Central memory CD8-positive, alpha-beta T cell (primary cell): Measurements from ENCODE around the gene EIF3D.

ENCODE experiments used
- ATAC-seq: fragments of 150-1000 bp; cut with Tn5 transposase; replicated peaks from 2 replicates; pipeline ENCODE4 v1.10.0; 2022; ENCODE audit warnings: mild to moderate bottlenecking, moderate FRiP score, moderate number of reproducible peaks; ENCODE audit not compliant: poor library complexity, severe bottlenecking; ENCODE audit errors: extremely low read depth
- DNase-seq, 2 donors: peaks; one replicate each; pipeline ENCODE4 v3.0.0; 2021; ENCODE audit warnings: low spot score in 2 of 2
- H3K27ac Mint-ChIP-seq: one replicate; pipeline ENCODE4 v1.8.0; 2022; ENCODE audit warnings: low read depth, mild to moderate bottlenecking, moderate library complexity, mixed read lengths
- H3K27me3 Mint-ChIP-seq: one replicate; pipeline ENCODE4 v1.8.0; 2022; ENCODE audit warnings: mixed read lengths
- H3K36me3 Mint-ChIP-seq: one replicate; pipeline ENCODE4 v1.8.0; 2022; ENCODE audit warnings: mild to moderate bottlenecking, moderate library complexity, mixed read lengths; ENCODE audit not compliant: insufficient read depth
- H3K4me1 Mint-ChIP-seq: one replicate; pipeline ENCODE4 v1.8.0; 2022; ENCODE audit warnings: mixed read lengths
- H3K4me3 Mint-ChIP-seq: one replicate; pipeline ENCODE4 v1.8.0; 2022; ENCODE audit warnings: mild to moderate bottlenecking, moderate library complexity, mixed read lengths
- H3K9me3 Mint-ChIP-seq: one replicate; pipeline ENCODE4 v1.8.0; 2022; ENCODE audit warnings: mixed read lengths

The EIF3D gene

DNA sequence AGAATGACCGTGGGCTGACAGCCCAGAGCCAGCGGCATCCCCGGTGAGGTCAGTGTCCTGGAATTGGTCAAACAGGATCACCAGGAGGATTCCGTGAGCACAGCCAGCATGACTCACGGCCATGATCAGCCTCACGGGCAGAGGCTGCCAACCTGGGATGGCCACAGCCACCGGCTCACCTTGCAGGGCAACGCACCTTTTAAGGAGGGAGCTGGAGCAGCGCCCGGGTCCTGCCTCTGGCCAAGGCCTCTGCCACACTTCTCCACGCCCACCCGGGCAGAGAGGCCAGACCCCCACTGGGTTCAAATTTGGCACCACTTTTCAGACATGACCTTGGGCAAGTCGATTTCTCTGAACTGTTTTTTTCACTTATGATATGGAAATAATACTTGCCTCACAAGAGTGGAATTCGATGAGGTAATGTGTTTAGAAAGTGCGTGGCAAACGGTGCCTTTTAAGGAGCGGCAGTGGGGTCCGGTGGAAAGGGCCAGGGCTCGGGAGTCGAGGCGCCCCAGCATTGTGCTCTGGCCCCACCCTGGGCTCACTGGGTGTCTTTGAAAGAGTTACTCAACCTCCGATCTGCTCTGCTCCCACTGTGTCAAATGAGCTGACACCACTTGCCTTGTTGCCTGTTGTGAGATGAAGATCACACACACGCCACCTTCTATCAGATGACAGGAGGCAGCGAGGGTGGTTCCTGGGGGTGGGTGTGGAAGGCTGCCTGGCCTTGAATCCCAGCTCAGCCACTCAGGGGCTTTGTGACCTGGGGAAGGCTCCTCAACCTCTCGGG lies 63.5 kb downstream of the EIF3D start:
- Mint-ChIP-seq H3K4me3 (no peak overlapping the region), H3K9me3 (no peaks in the 10 kb centered on the region), H3K4me1 (peaks cover 16% of the 10 kb centered on the region), H3K27me3 (no peaks in the 10 kb centered on the region), H3K36me3 (peaks cover 4% of the 10 kb centered on the region), H3K27ac (no peak overlapping the region)
- DNase-seq (no peak), ATAC-seq (no peak)

- Mint-ChIP-seq H3K4me1 (peaks cover 10% of the 10 kb centered on the region), H3K36me3 (peaks cover 4% of the 10 kb centered on the region), H3K9me3 (no peaks in the 10 kb centered on the region), H3K27me3 (no peaks in the 10 kb centered on the region), H3K27ac (no peak overlapping the region), H3K4me3 (no peak overlapping the region)
- ATAC-seq (no peak), DNase-seq (no peak)
These were observed 64.2 kb downstream of the EIF3D start for GRCh38 chr22:36464715-36465231.

DNA sequence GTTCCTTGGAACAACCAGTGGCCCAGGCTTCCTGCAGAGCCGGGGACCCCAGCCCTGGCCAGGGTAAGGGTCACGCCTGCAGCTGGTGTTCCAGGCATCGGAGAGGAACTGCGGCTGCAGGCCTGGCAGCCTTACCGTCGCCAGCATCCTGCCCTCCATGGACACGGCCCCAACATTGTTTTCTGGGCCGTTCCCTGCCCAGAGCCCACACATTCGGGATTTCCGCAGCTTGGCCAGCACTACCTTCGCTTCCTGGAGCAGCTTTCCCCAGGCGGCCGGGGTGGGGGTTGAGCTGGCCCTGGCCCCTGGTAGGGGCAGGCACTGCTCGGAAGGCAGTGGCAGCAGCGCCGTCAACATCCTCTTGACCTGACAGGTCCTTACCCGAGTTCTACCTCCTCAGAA lies 65.2 kb downstream of the EIF3D start:
- H3K9me3 Mint-ChIP-seq: no peaks in the 10 kb centered on the region
- H3K4me1 Mint-ChIP-seq: peaks cover 10% of the 10 kb centered on the region

DNA sequence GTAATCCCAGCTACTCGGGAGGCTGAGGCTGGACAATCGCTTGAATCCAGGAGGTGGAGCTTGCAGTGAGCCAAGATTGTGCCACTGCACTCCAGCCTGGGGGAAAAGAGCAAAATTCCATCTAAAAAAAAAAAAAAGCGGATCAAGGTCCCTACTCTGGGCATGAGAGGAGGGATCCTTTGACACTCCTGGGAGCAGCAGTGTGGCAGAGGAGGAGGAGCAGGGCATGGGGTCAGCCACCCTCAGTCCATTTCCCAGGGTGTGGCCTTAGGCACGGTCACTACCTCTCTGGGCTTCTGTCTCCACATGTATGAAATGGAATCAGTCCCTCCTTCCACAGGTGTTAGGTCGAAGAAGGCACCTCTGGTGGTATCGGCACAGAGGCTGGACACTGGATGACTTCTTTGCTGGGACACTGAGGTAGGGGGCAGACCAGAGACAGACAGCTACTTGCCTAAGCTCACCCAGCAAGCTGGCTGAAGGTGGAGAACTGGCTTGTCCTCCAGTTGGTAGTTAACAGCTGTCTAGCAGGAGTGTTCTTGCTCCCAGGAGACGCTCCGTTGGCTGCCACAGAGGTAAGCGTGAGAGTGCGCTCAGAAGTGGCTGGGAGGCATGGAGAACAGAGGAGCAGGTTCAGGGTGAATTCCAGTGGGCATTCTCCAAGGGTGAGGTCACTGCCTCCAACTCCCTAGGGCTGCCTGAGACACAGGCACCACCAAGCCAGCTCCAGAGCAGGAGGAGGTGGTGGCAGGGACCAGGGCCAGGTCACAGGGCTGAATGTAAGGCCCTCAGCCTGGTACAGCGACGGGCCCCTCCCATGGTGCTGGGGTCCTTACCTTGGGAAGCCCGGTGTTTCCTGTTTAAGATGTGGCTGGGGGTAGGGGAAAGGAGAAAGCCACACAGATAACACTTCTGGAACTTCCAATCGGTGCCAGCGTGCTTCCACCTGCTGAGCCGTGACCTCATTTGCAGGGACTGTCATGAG lies 67.0 kb downstream of the EIF3D start:
- Mint-ChIP-seq H3K36me3 (peaks cover 3% of the 10 kb centered on the region), H3K4me3 (no peak overlapping the region), H3K9me3 (no peaks in the 10 kb centered on the region), H3K27ac (peak overlapping the region; percentile 35), H3K27me3 (no peaks in the 10 kb centered on the region), H3K4me1 (peaks cover 6% of the 10 kb centered on the region)
- ATAC-seq: no peak
- no peak for DNase-seq

More for the DNA sequence above, 65.2 kb downstream of the EIF3D start:
- ATAC-seq (no peak), DNase-seq (no peak)
- H3K36me3 Mint-ChIP-seq: peaks cover 2% of the 10 kb centered on the region
- H3K4me3 Mint-ChIP-seq: no peak overlapping the region
- H3K27me3 Mint-ChIP-seq: no peaks in the 10 kb centered on the region
- no peak overlapping the region for H3K27ac Mint-ChIP-seq
